PC-9 (cell line): ENCODE data around the gene GSTA1. TPM values are rescaled to one million over a fixed set of nuclear protein-coding genes. Genes with fewer than 3 reads are reported as not detected.
"Not testable (repeated sequence)": the region's sequence is repeated elsewhere in the genome, so short reads cannot be mapped to it uniquely, and the experiment has no call there.

ENCODE experiments used
- BruUV-seq: library from RNA; stranded (reverse); fragments of 400-500 nt; replicated peaks from 2 replicates; lab custom pipeline; 2021; lab: Mats Ljungman, UMichigan
- CTCF ChIA-PET: fragments of 300-600 bp; sonication (Branson Sonifier 250); formaldehyde crosslinking; loops from one replicate; lab custom pipeline; 2022; ENCODE audit warnings: antibody characterized with exemption; lab: Charles Lee
- POLR2A ChIA-PET: fragments of 300-600 bp; sonication (Branson Sonifier 250); formaldehyde crosslinking; loops from one replicate; lab custom pipeline; 2022; ENCODE audit warnings: antibody characterized with exemption; ENCODE audit not compliant: unreplicated experiment; lab: Charles Lee
- DNase-seq, 2 experiments: peaks; one replicate each; pipeline versions ENCODE4 v3.0.0 to v3.0.0-alpha.2; 2015 to 2022; ENCODE audit warnings: mixed read lengths in 1 of 2
- H2AFZ ChIP-seq: fragments of 200-600 bp; sonication (generic); 2 replicates; pipeline ENCODE4 v1.8.1; 2017; ENCODE audit warnings: antibody characterized with exemption
- H3F3A ChIP-seq: fragments of 200-600 bp; sonication (generic); 2 replicates; pipeline ENCODE4 v1.8.1; 2017; ENCODE audit warnings: antibody characterized with exemption, mild to moderate bottlenecking, low read depth; ENCODE audit not compliant: insufficient read depth
- H3K27ac ChIP-seq: fragments of 200-600 bp; sonication (generic); 2 replicates; pipeline ENCODE4 v1.6.1; 2016; ENCODE audit warnings: mixed run types
- H3K27me3 ChIP-seq: fragments of 200-600 bp; sonication (generic); 2 replicates; pipeline ENCODE4 v1.6.1; 2016; ENCODE audit warnings: low read depth, mixed run types; ENCODE audit not compliant: insufficient read depth
- H3K36me3 ChIP-seq: fragments of 200-600 bp; sonication (generic); 2 replicates; pipeline ENCODE4 v1.6.1; 2016; ENCODE audit warnings: low read depth, mixed run types
- H3K4me1 ChIP-seq: fragments of 200-600 bp; sonication (generic); replicated peaks from 2 replicates; pipeline ENCODE4 v1.6.1; 2016; ENCODE audit warnings: mixed run types; ENCODE audit not compliant: insufficient read depth
- H3K4me2 ChIP-seq: fragments of 200-600 bp; sonication (generic); 2 replicates; pipeline ENCODE4 v1.6.1; 2017; ENCODE audit warnings: mixed run types
- H3K4me3 ChIP-seq: fragments of 200-600 bp; sonication (generic); 2 replicates; pipeline ENCODE4 v1.6.1; 2016; ENCODE audit warnings: mixed run types
- H3K79me2 ChIP-seq: fragments of 200-600 bp; sonication (generic); 2 replicates; pipeline ENCODE4 v1.6.1; 2017; ENCODE audit warnings: low read depth, mixed run types
- H3K9me2 ChIP-seq: fragments of 200-600 bp; sonication (generic); 2 replicates; pipeline ENCODE4 v1.8.1; 2017; ENCODE audit warnings: mild to moderate bottlenecking; ENCODE audit not compliant: insufficient read depth
- H3K9me3 ChIP-seq: fragments of 200-600 bp; sonication (generic); 2 replicates; pipeline ENCODE4 v1.8.1; 2016; ENCODE audit warnings: low read depth; ENCODE audit not compliant: insufficient read depth
- H4K20me1 ChIP-seq: fragments of 200-600 bp; sonication (generic); 2 replicates; pipeline ENCODE4 v1.8.1; 2017; ENCODE audit not compliant: insufficient read depth
- intact Hi-C: fragments of 100-400 bp; cut with micrococcal nuclease; formaldehyde crosslinking; loops from one replicate; pipeline ENCODE4 v1.10.0; 2022; ENCODE audit not compliant: unreplicated experiment
- total RNA-seq: library from RNA; stranded (reverse); gene quantifications from 2 replicates; pipeline ENCODE4 v1.2.3, GENCODE V29; 2021

The GSTA1 gene
- total RNA-seq, 1 experiment from 2014 or later, result not detected

DNA sequence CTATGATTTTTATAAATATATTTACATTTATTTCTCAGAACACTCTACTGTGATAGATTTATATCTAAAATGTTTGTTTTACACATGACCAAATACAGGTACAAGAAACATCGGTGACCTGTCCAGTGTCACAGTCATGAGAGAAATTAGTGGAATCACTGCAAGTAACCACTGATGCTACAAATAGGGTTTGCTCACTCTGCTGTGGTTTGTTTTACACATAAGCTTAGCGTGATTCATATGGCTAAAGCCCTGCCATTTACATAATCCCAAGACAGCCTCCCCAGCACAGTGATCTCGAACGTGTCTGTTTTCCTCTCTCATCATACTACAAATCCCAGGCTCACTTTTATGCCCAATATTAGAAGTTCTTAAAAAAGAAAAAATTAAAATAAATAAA is 34.2 kb downstream of the GSTA1 start:
- H3K4me1 ChIP-seq, H3K4me2 ChIP-seq, H3K9me3 ChIP-seq, H3K79me2 ChIP-seq, H3K9me2 ChIP-seq, H3K36me3 ChIP-seq, H2AFZ ChIP-seq, POLR2A ChIA-PET, H3F3A ChIP-seq, H3K4me3 ChIP-seq, BruUV-seq, DNase-seq, H3K27ac ChIP-seq, H4K20me1 ChIP-seq, intact Hi-C loops, H3K27me3 ChIP-seq, CTCF ChIA-PET: not testable (repeated sequence)

DNA sequence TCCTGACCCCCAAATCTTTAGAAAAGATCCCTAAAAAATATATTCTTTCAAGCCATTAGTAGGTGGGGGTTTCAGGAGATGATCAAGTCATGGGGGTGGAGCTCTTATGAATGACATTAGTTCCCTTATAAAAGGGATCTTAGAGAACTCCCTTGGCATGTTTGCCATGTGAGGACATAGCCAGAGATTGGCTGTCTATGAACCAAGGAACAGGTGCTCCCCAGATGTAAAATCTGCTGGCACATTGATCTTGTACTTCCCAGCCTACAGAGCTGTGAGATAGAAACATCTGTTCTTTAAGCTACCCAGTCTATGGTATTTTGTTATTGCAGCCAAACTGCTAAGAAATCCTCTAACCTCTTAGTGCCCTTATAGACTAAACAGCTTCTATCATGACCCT is 36.0 kb downstream of the GSTA1 start:
- BruUV-seq, H3F3A ChIP-seq, DNase-seq, H3K9me2 ChIP-seq, CTCF ChIA-PET, H3K9me3 ChIP-seq, H3K4me1 ChIP-seq, POLR2A ChIA-PET, H2AFZ ChIP-seq, H3K36me3 ChIP-seq, H3K27me3 ChIP-seq, H3K4me3 ChIP-seq, H3K27ac ChIP-seq, H4K20me1 ChIP-seq, intact Hi-C loops, H3K79me2 ChIP-seq, H3K4me2 ChIP-seq: not testable (repeated sequence)

DNA sequence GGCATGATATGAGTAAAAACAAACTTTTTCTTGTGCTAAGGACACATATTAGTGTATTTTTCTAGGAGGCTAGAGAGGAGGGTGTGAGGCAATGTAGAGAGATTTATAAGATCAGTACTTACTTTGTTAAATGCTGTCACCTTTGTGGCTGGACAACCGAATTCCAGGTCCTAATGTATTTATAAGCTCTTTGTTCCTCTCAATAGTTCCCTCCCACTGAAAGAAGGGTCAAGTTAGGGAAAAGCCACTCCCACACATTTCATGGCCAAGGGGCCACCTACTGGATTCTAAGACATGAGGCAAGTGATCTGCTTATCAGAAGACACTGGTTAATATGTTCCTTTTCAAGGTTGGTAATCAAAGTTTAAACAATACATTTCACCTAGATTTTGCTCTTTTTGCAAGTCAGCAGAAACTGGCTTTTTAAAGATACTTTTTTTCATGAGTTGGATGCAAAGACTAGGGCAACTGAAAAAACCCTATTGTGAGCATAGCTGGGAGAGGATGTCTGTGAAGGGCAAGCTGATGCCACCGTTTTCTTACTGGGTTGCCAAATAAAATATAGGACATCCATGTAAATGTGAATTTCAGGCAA is 40.2 kb downstream of the GSTA1 start, which contains the start of gene GSTA2:
Gene GSTA2, minus strand, starts transcription at position 154 of the 595 bp plus-strand sequence. CDS start 5,528 bp downstream, outside the sequence.
- POLR2A ChIA-PET, H3K9me2 ChIP-seq, H3K9me3 ChIP-seq, CTCF ChIA-PET, BruUV-seq, DNase-seq, H3K4me1 ChIP-seq, H3K79me2 ChIP-seq, H3K4me2 ChIP-seq, H4K20me1 ChIP-seq, H3K27me3 ChIP-seq, H2AFZ ChIP-seq, H3K4me3 ChIP-seq, H3K36me3 ChIP-seq, H3F3A ChIP-seq, intact Hi-C loops, H3K27ac ChIP-seq: not testable (repeated sequence)

DNA sequence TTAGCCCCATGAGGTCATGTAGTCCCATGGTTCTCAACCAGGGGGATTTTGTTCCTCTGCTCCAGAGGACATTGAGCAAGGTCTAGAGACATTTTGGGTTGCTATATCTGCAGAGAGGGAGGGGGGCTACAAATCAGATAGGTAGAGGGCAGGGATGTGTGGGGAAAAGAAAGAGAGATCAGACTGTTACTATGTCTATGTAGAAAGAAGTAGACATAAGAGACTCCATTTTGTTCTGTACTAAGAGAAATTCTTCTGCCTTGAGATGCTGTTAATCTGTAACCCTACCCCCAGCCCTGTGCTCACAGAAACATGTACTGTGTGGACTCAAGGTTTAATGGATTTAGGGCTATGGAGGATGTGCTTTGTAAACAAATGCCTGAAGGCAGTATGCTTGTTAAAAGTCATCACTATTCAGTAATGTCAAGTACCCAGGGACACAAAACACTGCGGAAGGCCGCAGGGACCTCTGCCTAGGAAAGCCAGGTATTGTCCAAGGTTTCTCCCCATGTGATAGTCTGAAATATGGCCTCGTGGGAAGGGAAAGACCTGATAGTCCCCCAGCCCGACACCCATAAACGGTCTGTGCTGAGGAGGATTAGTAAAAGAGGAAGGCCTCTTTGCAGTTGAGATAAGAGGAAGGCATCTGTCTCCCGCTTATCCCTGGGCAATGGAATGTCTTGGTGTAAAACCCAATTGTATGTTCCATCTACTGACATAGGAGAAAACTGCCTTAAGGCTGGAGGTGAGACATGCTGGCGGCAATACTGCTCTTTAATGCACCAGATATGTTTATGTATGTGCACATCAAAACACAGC is 41.7 kb downstream of the GSTA1 start:
- H3K9me3 ChIP-seq, H2AFZ ChIP-seq, H3F3A ChIP-seq, H3K36me3 ChIP-seq, H3K27ac ChIP-seq, H3K4me1 ChIP-seq, POLR2A ChIA-PET, BruUV-seq, H3K4me3 ChIP-seq, H3K9me2 ChIP-seq, intact Hi-C loops, H4K20me1 ChIP-seq, CTCF ChIA-PET, H3K79me2 ChIP-seq, DNase-seq, H3K27me3 ChIP-seq, H3K4me2 ChIP-seq: not testable (repeated sequence)
